Muscle of back (tissue), 11 donors: ENCODE measurements around the gene SECTM1. TPM values are rescaled to one million over a fixed set of nuclear protein-coding genes. Genes with fewer than 3 reads are reported as not detected.
"Not testable (repeated sequence)": the region's sequence is repeated elsewhere in the genome, so short reads cannot be mapped to it uniquely, and the experiment has no call there.

ENCODE experiments used
- DNase-seq, 3 donors: peaks; one replicate each; pipeline versions ENCODE4 v3.0.0 to v3.0.0-alpha.2; 2013
- polyA plus RNA-seq, 10 donors: library from polyadenylated mRNA; unstranded; fragments of 120-200 nt; gene quantifications; one replicate each; pipeline ENCODE4 v1.2.1, GENCODE V29; 2013; ENCODE audit not compliant: insufficient read length in 10 of 10

The SECTM1 gene
- polyA plus RNA-seq, 10 donors: 2.0 to 14.6 (median 2.8) TPM

DNA sequence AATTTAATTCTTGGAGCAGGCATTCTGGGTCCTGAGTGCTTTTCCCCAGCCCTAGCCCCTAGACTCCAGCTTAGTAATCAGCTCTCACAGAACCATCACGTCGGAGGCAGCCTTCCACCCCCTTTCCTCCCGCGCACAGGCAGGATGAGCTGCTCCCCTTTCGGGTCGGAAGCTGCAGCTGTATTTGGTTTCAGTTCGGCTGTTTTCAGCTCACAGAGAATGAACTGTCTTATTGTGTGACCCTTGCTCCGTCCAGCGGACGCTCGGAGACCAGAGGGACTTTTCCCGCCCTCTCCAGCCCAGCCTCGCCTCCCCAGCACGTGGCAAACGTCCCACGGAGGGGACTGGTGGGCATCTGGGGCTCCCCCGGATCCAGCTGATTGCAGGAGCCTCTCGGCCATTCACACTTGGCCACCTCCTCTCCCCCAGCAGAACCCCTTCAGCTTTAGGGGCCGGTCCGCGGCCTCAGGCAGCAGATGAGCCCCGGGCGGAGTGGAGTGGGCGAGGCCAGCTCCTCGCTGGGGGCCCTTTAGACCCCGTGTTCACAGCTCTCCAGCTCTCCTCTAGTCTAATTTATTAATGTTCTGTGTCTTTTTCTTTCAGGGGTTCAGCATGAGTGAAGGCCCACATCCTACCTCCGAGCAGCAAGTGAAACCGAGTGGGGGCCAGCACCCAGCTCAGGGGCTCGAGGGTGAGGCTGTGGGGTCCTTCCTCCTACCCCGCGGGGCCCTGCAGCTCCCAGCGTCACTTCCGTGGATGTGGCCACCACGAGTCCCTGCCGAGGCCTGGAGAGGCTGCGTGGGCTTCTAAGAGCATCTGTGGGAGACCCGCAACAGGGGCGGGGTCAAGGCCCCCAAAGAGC, 37.1 kb upstream of the SECTM1 start:
- DNase-seq: peak in 1 of 3 donors; percentile 70

DNA sequence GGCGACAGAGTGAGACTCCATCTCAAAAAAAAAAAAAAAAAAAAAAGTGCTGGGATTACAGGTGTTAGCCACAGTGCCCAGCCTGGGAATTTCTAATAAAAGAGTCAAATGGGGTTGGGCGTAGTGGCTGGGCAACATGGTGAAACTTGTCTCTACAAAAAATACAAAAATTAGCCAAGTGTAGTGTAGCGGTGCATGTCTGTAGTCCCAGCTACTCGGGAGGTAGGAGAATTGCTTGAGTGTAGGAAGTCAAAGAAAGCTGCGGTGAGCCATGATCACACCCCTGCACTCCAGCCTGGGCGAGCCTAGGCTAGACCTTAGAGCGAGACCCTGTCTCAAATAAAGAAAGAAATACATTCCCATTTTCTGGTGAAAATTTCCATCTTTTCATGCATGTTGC, 35.6 kb upstream of the SECTM1 start:
- no peak for DNase-seq

DNA sequence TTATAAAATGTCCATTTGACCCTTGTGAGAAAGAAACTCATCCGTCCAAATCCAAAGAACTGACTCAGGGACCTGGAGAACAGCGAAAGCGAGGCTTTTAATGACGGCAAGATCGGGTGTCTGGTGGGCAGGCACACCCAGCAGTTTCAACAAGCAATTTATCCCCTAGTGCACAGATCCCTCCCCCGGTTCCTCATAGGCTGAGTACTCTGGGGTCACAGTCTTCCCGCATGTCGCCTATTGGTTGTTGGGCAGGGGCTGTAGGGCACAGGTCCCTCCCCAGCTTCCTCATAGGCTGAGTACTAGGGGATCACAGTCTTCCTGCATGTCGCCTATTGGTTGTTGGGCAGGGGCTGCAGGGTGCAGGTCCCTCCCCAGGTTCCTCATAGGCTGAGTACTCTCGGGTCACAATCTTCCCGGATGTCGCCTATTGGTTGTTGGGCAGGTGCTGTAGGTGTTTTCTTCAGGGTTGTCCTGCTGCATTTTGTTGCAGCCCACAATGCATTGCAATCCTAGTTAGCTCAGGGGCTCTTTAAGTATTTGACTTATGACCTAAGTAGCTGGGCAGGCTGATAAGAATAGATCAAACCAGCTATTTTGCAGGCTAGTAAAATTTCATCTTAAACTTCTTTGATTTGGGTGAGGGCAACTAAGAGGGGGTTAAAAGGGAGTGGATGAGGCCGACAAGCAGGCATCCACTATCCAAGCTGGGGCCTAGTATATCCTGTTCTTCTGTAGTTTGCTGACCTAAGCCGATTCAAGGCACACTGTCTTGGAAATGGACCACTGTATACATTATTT, 34.4 kb upstream of the SECTM1 start:
- DNase-seq: no peak

DNA sequence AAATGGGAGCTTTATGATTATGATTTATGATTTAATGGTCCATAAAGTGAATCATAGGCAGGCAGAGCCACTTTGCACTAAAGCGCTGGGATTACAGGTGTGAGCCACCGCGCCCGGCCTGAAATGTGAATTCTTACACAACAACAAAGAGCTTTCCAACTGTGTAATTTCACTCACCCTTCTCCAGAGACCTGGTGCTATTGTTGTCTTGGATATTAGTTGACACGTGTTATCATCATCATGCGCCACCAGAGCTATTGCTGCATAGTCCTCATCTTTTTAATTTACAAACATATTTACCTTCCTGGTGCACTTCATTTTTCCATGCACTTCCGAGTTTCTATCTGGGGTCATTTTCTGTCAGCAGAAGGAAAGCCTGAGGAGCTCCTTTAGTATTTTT, 33.2 kb upstream of the SECTM1 start:
- no peak for DNase-seq

DNA sequence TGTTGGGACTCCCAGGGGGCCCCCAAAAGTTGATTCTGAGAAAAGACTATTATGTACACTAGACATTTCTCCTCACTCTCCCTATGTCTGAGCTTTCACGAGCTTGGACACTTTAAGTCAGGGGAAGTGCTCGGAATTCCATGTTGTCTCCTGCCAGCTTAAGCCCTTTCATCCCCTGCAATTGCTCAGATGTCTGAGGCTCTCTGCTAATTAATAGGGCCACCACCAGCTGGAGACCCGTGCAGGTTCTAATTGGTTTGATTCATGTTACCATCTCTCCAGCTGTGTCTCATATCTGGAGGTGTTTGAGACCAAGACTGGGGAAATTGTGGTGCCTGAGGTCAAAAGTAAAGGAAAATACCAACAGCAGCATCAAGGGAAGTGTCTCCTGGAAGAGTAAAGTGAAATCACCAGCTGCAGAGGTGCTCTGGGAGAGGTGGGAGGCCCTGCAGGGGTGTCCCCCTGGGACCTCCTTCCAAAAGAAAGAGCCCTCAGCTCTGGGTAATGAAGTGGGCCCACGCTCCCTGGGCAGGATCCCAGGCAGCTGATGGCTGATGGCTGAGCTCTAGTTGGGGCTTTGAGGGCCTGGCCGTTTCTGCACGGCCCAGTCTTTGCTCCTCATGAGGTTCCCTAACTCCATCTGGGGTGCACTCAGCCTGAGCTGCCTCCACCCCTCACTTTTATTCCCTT, 32.2 kb upstream of the SECTM1 start:
- DNase-seq: no peak

DNA sequence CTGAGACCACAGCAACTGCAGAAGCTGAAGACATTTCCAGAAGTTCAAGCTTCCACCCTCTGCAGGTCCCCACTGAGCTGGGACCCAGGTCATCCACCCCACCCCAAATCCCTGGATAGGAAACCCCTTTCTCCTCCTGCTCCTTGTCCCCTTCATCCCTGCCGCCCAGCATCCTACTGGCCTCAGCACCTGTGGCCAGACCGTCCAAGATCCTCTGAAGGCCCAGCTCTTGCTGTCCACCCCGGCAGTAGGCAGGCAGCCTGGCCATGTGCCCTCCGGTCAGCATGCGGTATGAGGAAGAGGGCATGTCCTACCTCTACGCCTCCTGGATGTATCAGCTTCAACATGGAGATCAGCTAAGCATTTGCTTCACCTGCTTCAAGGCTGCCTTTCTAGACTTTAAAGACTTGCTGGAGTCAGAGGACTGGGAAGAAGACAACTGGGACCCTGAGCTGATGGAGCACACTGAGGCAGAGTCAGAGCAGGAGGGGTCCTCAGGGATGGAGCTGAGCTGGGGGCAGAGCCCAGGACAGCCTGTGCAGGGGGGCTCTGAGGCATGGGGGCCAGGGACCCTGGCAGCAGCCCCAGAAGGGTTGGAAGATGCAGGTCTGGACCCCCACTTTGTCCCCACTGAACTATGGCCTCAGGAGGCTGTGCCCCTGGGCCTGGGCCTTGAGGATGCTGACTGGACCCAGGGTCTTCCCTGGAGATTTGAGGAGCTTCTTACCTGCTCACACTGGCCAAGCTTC, 28.5 kb upstream of the SECTM1 start:
- DNase-seq: no peak

DNA sequence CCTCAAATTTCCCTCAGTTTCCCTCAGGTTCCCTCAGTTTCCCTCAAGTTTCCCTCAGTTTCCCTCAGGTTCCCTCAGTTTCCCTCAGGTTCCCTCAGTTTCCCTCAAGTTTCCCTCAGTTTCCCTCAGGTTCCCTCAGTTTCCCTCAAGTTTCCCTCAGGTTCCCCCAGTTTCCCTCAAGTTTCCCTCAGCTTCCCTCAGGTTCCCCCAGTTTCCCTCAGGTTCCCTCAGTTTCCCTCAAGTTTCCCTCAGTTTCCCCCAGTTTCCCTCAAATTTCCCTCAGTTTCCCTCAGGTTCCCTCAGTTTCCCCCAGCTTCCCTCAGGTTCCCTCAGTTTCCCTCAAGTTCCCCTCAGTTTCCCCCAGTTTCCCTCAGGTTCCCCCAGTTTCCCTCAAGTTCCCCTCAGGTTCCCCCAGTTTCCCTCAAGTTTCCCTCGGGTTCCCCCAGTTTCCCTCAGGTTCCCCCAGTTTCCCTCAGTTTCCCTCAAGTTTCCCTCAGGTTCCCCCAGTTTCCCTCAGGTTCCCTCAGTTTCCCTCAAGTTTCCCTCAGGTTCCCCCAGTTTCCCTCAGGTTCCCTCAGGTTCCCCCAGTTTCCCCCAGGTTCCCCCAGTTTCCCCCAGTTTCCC, 26.0 kb upstream of the SECTM1 start:
- DNase-seq: not testable (repeated sequence)

DNA sequence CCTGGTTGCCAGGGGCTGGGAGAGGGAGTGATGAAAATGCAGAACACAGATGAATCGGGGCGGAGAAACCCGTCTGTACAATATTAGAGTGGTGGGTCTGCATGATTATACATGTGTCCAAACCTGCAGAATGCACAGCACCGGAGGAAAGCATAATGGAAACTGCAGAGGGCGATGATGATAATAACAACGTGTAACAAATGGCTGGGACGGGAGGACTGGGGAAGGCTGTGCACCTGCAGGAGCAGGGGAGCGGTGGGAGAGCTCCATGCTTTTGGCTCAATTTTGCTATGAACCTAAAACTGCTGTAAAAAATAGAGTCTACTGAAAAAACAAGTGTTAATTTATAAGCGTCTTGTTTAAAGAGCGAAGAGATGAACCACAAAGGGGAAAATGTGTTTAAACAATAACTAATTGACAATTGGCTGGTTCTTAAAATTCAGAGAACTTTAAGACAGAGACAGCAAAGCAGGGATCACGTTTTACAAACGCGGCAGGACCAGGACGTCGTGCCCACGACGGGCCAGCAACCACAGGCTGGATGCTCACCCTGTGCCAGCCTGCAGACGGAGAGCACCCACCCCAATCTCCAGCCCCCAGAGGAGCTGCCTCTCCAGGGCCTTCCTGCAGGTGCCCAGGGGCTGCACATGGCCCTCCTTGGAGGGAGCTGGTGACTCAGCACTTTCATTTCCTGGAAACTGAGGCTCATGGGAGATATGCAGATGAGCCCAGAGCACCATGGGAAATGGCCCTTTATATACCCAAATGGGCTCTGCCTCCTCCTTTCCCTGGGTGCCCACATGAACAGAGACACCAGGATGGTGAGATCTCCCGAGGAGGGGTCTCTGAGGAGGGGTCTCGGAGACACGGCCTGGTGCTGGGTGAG, 25.1 kb upstream of the SECTM1 start, which contains the start of gene TEX19:
Gene TEX19 (plus strand): TSS at position 783 of the 886 bp plus-strand sequence. CDS start 2,904 bp downstream, outside the sequence.
- no peak for DNase-seq

DNA sequence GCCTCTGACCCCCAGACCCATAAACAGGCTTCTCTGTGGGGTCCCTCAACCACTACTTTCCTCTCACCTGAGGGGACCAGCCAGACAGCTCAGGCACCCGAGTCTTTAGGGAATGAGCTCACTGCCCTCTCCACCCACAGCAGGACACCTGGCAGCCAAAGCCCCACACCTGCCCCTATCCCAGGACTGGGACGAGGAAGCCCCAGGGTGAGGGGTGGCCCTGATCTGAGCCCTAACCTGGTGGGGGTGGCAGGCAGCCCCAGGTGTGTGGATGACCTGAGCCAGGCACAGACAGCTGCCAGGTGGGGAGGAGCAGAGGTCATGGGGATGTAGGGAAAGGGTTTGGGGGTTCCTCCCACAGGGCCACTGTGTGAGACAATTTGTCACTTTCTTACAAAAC, 23.8 kb upstream of the SECTM1 start:
- no peak for DNase-seq

DNA sequence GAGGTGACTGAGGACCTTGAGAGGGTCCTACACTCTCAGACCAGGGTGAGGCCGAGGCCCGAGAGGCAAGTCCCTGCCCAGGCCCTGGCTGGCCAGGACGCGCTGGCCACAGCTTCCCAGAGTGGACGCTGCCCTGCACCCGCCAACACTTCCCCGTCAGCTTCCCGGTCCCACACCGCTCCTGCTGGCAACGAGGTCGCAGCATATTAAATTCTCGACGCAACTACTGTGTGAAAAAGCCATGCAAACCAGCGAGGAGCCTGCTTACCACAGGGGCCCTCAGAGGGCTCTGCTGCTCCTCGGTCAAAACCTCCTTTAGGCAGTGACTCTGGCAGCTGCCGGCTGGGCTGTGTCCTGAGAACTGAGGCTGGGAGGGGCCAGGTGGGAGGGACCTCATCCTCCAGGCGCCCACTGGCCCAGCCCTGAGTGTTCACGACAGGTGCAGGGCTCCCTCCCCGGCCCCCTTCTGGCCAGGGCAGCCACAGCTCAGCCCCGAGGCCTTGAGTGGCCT, 23.3 kb upstream of the SECTM1 start:
- peak in 1 of 3 donors; percentile 27 for DNase-seq

DNA sequence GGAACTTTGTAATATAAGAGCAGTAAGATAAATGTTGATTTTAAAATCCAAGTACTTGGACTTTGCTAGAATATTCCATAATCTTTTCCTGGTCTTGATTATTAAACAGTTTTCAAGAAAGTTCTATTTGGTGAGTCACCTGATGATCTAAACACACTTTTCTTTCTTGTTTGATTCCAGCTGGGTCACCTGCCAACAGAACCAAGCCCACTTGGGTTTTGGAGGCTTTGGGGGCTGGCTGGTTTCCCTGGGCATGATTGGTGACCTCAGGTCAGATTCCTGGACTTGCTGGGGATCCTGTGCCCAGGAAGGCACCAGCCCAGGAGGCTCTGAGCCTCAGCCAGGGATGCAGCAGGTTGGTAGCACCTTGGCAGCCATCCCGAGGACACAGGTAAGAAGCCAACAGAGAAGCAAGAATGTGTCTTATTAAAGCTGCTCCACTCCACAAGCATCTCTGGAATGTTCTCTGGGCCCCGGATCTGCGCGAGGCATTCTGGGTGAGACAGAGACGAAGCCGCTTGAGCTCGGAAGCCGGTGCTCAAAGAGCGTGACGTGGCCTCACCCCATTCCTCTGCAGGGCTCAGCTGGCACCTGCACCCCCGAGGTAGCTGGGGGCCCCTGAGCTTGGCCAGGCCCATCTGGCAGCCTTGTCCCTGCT, 22.3 kb upstream of the SECTM1 start:
- DNase-seq: no peak

DNA sequence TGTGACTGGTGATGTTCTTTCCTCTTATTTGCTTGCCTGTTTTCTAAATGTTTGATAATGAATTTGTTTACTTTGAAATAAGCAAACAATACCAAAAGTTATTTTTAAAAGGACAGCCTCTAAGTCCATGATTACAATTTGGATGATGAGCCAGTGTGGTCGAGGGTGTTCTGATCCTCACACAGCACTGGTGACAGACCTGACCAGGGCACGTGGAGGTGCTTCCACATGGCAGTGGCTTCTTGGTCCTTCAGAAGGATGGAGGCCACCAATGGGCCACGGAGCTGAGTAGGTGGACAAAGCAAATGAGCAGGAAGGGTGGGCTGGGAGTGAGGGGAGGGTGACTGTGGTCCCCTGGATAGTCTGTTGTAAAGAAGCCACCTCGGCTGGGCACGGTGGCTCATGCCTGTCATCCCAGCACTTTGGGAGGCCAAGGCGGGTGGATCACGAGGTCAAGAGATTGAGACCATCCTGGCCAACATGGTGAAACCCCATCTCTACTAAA, 21.3 kb upstream of the SECTM1 start:
- DNase-seq: no peak

DNA sequence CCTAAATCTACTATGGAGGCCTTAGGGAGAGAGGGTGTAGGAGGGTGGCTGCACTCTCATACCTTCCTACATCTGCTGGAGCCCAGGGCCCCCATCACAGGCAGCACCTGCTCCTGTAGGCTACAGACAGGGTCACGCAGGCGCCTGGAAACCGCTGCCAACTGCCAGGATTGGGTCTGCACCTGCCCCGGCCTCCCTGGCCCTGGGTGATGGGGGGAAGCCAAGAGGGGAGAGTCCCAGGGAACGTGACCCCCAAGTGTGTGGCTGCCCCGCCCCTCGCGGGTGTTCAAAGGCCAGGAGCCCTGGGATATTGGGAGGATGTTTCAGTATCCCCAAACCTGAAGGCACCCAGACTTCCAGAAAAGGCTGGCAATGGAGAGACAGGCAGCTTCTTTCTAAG, 19.9 kb upstream of the SECTM1 start:
- no peak for DNase-seq

DNA sequence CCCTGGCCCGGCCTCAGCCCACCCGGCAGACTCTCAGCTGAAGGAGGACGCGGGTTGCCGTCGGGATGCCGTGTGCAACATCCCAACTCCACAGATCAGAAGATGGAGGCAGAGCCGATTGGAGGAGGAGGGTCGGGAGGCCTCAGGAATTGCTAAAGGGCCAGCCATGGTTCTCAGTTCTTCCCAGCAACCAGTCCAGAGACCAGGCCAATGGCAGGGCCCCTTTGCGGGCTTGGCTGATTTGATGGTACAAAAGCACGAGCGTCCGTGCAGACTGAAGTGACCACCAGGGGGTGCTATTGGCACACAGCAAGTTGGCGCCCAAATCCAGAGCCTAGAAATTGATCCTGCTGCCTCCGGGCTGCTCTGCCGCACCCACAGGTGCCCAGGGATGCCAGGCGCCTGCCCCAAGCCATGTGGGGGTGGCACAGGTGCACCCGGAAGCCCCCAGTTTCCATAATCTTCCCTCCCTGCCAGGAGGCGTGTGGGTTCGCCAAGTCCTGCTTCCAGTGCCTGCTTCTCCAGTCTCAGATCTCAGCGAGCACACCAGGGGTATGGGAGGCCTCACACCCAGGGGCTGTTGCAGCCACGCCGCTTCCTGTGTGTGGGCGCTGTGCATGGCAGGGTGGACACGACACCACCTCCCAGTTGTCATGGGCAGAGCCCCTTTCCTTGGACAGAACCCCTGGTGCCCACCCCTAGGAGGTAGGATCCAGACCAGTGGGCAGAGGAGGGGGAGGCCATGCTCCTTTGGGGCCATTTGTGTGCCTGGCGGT, 18.3 kb upstream of the SECTM1 start:
- DNase-seq: peak; percentile 74 to 91 (median 89)

DNA sequence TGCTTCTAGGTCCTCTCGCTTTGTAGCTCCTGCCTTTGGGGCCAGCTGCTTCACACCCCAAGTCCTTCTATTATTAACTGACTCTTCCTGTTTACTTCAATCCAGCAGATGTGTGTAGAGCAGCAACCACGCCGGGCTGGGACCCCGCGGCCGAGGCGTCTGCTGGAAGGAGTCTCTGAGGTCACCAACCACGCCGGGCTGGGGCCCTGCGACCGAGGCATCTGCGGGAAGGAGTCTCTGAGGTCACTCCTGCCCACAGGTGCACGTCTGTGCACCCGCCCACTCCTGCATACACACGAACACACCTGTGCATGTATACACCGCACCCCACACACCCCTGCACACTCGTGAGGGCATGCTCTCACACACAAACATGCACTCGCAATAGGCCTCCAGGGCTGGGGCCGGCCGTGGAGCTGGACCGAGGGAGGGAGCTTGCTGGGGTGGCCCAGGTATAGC, 17.7 kb upstream of the SECTM1 start:
- no peak for DNase-seq

DNA sequence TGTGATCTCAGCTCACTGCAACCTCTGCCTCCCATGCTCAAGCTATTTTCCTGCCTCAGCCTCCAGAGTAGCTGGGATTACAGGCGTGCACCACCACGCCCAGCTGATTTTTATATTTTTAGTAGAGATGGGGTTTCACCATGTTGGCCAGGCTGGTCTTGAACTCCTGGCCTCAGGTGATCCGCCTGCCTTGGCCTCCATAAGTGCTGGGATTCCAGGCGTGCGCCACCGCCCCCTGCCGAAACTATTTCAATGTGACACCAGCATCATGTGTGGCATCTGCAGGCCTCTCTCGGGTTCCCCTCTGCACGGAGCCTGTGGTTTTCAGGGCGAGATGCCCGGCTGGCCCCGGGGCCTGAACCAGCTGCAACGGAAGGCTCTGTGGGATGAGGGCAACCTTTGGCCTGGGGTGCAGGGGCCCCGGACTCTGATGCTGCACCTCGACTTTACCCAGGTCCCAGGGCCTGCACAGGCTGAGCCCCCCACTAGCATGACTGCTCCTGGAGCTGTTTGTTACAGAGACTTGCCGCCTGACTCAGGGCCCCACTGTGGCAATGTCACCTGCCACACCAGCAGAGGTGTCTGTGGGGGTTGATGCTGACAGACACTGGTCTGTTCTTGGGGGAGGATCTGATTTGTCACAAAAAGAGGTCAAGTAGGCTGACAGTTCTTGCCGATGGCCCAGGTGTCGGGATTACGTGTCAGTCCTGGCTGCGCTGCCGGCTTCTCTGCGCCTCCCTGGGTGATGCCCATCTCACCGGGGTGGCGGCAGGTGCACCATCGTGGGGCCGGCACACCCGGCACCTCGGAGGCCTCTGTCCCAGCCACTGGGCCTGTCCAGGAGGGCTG, 16.8 kb upstream of the SECTM1 start:
- no peak for DNase-seq

DNA sequence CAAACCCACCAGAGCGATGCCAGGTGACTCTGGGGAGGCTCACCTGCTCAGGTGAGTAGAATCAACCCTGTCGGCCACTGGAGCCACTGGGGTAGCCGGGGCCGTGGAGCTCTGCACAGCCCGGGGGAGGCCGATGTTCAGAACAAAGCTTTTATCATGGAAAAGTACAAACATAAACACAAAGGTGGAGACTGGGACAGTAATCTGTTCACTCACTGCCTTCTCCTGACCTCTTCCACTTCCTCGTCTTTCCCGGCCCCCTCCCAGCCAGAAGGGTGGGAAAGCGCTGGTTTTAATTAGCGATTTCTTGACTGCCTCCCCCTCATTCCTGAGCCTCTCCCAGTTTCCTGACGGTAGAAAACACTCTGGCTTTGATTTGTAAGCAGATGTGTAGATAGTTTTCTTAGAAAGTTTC, 15.7 kb upstream of the SECTM1 start:
- peak in 1 of 3 donors; percentile 74 for DNase-seq
